Prostate gland (tissue), 2 donors: ENCODE data around the gene PPP1R10. TPM values are rescaled to one million over a fixed set of nuclear protein-coding genes. Genes with fewer than 3 reads are reported as not detected.

Experiments
- DNase-seq: peaks from one replicate; pipeline ENCODE4 v3.0.0-alpha.2; 2019; ENCODE audit warnings: low spot score
- H3K27ac ChIP-seq, 2 donors: fragments of 200-600 bp; sonication (generic); 2 replicates each; pipeline ENCODE4 v1.5.1; 2017 to 2019
- H3K27me3 ChIP-seq: fragments of 200-600 bp; sonication (generic); replicated peaks from 2 replicates; pipeline ENCODE4 v1.5.1; 2019; ENCODE audit not compliant: insufficient read depth
- H3K36me3 ChIP-seq, 2 donors: fragments of 200-600 bp; sonication (generic); 1 replicate in 1 of 2; 2 replicates in 1 of 2; pipeline versions ENCODE4 v1.5.1 to v1.8.1; 2017 to 2019
- H3K4me1 ChIP-seq: fragments of 200-600 bp; sonication (generic); replicated peaks from 2 replicates; pipeline ENCODE4 v1.5.1; 2019
- H3K4me3 ChIP-seq, 2 donors: fragments of 200-600 bp; sonication (generic); 2 replicates each; pipeline ENCODE4 v1.5.1; 2017 to 2019
- H3K9me3 ChIP-seq: fragments of 200-600 bp; sonication (generic); 2 replicates; pipeline ENCODE4 v1.5.1; 2017
- POLR2A ChIP-seq: fragments of 450-650 bp; IDR thresholded peaks from one replicate; pipeline ENCODE4 v1.6.1; 2016; ENCODE audit warnings: antibody characterized with exemption, mild to moderate bottlenecking
- POLR2AphosphoS5 ChIP-seq: sonication (generic); formaldehyde crosslinking; IDR thresholded peaks from one replicate; pipeline ENCODE4 v1.6.1; 2017; ENCODE audit warnings: antibody characterized with exemption
- WGBS: methylation state at CpG from one replicate; pipeline ENCODE4 v1.1.5; 2018; 5-methylcytosine and 5-hydroxymethylcytosine counted together
- intact Hi-C: fragments of 100-400 bp; cut with DNase I; formaldehyde crosslinking; loops from one replicate; pipeline ENCODE4 v1.14.2; 2022
- total RNA-seq, 2 donors: library from RNA; depleted of rRNA; stranded (reverse); fragments of >200 nt; gene quantifications; one replicate each; pipeline ENCODE4 v1.1.0, GENCODE V29; 2016
- TF ChIP-seq, protein P1 (sequence below), 4 experiments: fragments of 200-600 bp in 2 of 4; fragments of 450-650 bp in 2 of 4; sonication (generic) in 2 of 4; IDR thresholded peaks; 1 replicate in 3 of 4; 2 replicates in 1 of 4; pipeline ENCODE4 v1.5.1; 2016 to 2019; ENCODE audit warnings: antibody characterized with exemption in 4 of 4, mild to moderate bottlenecking in 2 of 4, moderate library complexity in 2 of 4

Gene PPP1R10
- total RNA-seq, 2 donors from 2014 or later = 40.0 to 51.0 TPM

DNA sequence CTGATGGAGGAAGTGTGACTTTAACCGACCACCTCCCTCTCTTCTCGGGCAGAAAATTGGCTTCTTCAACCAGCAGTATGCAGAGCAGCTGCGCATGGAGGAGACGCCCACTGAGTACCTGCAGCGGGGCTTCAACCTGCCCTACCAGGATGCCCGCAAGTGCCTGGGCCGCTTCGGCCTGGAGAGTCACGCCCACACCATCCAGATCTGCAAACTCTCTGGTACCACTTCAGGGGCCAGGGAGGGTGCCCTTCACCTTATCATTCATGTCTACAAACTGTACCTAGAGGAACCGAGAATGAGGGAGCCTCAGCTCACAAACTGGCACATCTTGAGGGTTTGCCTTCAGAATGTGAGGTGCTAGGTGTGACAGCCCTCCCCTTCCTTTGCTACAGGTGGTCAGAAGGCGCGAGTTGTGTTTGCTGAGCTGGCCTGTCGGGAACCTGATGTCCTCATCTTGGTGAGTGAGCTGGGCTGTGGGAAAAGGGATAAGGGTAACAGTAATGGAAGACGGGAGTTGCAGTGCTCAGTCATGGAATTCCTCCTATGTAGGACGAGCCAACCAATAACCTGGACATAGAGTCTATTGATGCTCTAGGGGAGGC lies 27.2 kb downstream of the PPP1R10 start:
- DNase-seq = no peak
- peak overlapping the region; percentile 67 to 69 for H3K27ac ChIP-seq
- TF ChIP-seq POLR2A = no peak
- TF ChIP-seq, protein P1, sequence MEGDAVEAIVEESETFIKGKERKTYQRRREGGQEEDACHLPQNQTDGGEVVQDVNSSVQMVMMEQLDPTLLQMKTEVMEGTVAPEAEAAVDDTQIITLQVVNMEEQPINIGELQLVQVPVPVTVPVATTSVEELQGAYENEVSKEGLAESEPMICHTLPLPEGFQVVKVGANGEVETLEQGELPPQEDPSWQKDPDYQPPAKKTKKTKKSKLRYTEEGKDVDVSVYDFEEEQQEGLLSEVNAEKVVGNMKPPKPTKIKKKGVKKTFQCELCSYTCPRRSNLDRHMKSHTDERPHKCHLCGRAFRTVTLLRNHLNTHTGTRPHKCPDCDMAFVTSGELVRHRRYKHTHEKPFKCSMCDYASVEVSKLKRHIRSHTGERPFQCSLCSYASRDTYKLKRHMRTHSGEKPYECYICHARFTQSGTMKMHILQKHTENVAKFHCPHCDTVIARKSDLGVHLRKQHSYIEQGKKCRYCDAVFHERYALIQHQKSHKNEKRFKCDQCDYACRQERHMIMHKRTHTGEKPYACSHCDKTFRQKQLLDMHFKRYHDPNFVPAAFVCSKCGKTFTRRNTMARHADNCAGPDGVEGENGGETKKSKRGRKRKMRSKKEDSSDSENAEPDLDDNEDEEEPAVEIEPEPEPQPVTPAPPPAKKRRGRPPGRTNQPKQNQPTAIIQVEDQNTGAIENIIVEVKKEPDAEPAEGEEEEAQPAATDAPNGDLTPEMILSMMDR (IDR thresholded peaks at IDR 0.05) = no peak
- no peak for TF ChIP-seq POLR2AphosphoS5
- H3K4me3 ChIP-seq = no peak overlapping the region
- WGBS = 67% methylated on average over 15 of the region's 15 CpGs
- no peaks in the 10 kb centered on the region for H3K27me3 ChIP-seq
- intact Hi-C loops = loop anchor here (10.0 kb wide), 1 partner anchor 45 kb away; no protein-coding TSS in a partner anchor
- peaks cover 14% of the 10 kb centered on the region for H3K4me1 ChIP-seq
- H3K9me3 ChIP-seq = no peaks in the 10 kb centered on the region
- H3K36me3 ChIP-seq = peaks cover 4 to 14% of the 10 kb centered on the region in 2 donors

DNA sequence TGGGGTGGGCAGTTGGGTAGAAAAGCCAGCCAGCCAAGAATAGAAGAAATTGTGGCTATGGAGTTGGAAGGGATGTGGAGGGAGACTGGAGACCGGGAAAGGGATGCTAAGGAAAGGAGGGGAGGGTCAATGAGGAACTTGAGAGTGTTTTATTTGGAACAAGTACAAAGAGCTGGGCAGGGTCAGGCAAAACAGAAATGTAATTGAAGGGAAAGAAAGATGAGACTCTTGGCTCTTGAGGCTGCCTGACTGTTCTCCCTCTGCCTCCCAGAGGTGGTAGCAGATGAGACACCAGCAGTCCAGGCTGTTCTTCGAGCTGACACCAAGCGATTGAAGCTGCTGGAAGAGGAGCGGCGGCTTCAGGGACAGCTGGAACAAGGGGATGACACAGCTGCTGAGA lies 33.1 kb downstream of the PPP1R10 start:
- H3K27ac ChIP-seq = no peak overlapping the region
- intact Hi-C loops = no loop called here
- H3K27me3 ChIP-seq = no peaks in the 10 kb centered on the region
- peaks cover 27 to 39% of the 10 kb centered on the region in 2 donors for H3K36me3 ChIP-seq
- H3K4me1 ChIP-seq = no peaks in the 10 kb centered on the region
- WGBS = 59% methylated on average over 5 of the region's 5 CpGs
- no peak for DNase-seq
- TF ChIP-seq POLR2AphosphoS5 (no peak), POLR2A (no peak)
- TF ChIP-seq, protein P1 (IDR thresholded peaks at IDR 0.05) = no peak
- no peaks in the 10 kb centered on the region for H3K9me3 ChIP-seq
- no peak overlapping the region for H3K4me3 ChIP-seq

- 94% methylated on average over 8 of the region's 8 CpGs for WGBS
- intact Hi-C loops = no loop called here
- Histone ChIP-seq H3K4me3 (no peak overlapping the region), H3K9me3 (no peaks in the 10 kb centered on the region), H3K27me3 (no peaks in the 10 kb centered on the region), H3K36me3 (peaks cover 17 to 21% of the 10 kb centered on the region in 2 donors), H3K27ac (no peak overlapping the region), H3K4me1 (no peaks in the 10 kb centered on the region)
- no peak for DNase-seq
- TF ChIP-seq, protein P1 (IDR thresholded peaks at IDR 0.05) = no peak
- no peak for TF ChIP-seq POLR2A
- no peak for TF ChIP-seq POLR2AphosphoS5
Observed at GRCh38 chr6:30578051-30578450, 39.0 kb downstream of the PPP1R10 start.

GRCh38 chr6:30573113-30573512 lies 43.9 kb downstream of the PPP1R10 start:
- WGBS = 61% methylated on average over 4 of the region's 4 CpGs
- Histone ChIP-seq H3K4me1 (peaks cover 6% of the 10 kb centered on the region), H3K4me3 (no peak overlapping the region), H3K27me3 (no peaks in the 10 kb centered on the region), H3K9me3 (no peaks in the 10 kb centered on the region), H3K36me3 (peaks cover 0 to 4% of the 10 kb centered on the region in 2 donors), H3K27ac (no peak overlapping the region)
- DNase-seq = no peak
- TF ChIP-seq, protein P1 (IDR thresholded peaks at IDR 0.05) = no peak
- intact Hi-C loops = no loop called here

DNA sequence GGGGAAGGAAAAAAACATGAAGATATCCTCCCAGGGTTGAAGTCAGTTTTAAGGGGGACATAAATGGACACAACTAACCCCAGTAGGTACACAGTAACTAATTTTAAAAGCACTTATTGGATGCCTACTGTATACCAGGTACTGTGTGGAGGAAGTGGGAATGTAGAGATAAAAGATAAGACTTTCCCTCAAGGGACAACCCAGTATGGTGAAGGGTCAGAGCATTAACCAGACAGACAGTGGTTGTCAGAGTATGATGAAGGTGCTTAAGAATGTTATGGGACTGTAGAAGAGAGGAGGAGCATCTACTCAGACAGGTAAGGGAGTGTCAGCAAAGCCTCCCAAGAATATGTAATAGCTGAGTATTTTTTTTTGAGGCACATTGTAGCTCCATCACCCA lies 44.9 kb downstream of the PPP1R10 start:
- DNase-seq = no peak

More for the DNA sequence above, 44.9 kb downstream of the PPP1R10 start:
- Histone ChIP-seq H3K4me1 (peaks cover 6% of the 10 kb centered on the region), H3K9me3 (no peaks in the 10 kb centered on the region), H3K27ac (peak overlapping the region; percentile 88 to 90), H3K36me3 (no peaks in the 10 kb centered on the region), H3K4me3 (peak overlapping the region; percentile 57 to 61), H3K27me3 (no peaks in the 10 kb centered on the region)
- intact Hi-C loops = no loop called here
- TF ChIP-seq, protein P1 (IDR thresholded peaks at IDR 0.05) = no peak
- TF ChIP-seq POLR2A (no peak), POLR2AphosphoS5 (no peak)
